IMR-90 (cell line): ENCODE results near the gene BROX.
A peak's percentile ranks its signal among the peaks of the same experiment; 100 is the strongest.

Source experiments
- CEBPB ChIP-seq: IDR thresholded peaks from 2 replicates; pipeline ENCODE4 v1.6.1; 2012; ENCODE audit warnings: low read depth, low read length, improper control_type of control experiment
- FOS ChIP-seq: fragments of 150-350 bp; IDR thresholded peaks from 2 replicates; pipeline ENCODE4 v1.6.1; 2016; ENCODE audit warnings: low read depth, low read length
- POLR2A ChIP-seq: IDR thresholded peaks from 2 replicates; pipeline ENCODE4 v1.6.1; 2012; ENCODE audit warnings: mild to moderate bottlenecking, low read depth, low read length
- RAD21 ChIP-seq: IDR thresholded peaks from 2 replicates; pipeline ENCODE4 v1.6.1; 2012; ENCODE audit warnings: low read length, improper control_type of control experiment
- RFX5 ChIP-seq: IDR thresholded peaks from 2 replicates; pipeline ENCODE4 v1.8.0; 2012; ENCODE audit warnings: low read depth, mild to moderate bottlenecking, low read length, moderate library complexity
- TF ChIP-seq, protein P1 (sequence below): conservative IDR thresholded peaks from 2 replicates; pipeline ENCODE4 v1.5.1; 2012; ENCODE audit warnings: mild to moderate bottlenecking, low read depth, low read length, improper control_type of control experiment

GRCh38 chr1:222777463-222777862 lies 65.1 kb downstream of the BROX start:
- TF ChIP-seq RAD21, result no peak
- no peak for TF ChIP-seq POLR2A
- no peak for TF ChIP-seq RFX5
- TF ChIP-seq FOS, result no peak
- TF ChIP-seq, protein P1, sequence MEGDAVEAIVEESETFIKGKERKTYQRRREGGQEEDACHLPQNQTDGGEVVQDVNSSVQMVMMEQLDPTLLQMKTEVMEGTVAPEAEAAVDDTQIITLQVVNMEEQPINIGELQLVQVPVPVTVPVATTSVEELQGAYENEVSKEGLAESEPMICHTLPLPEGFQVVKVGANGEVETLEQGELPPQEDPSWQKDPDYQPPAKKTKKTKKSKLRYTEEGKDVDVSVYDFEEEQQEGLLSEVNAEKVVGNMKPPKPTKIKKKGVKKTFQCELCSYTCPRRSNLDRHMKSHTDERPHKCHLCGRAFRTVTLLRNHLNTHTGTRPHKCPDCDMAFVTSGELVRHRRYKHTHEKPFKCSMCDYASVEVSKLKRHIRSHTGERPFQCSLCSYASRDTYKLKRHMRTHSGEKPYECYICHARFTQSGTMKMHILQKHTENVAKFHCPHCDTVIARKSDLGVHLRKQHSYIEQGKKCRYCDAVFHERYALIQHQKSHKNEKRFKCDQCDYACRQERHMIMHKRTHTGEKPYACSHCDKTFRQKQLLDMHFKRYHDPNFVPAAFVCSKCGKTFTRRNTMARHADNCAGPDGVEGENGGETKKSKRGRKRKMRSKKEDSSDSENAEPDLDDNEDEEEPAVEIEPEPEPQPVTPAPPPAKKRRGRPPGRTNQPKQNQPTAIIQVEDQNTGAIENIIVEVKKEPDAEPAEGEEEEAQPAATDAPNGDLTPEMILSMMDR, result no peak
- TF ChIP-seq CEBPB, result peak; percentile 22; the same call in 1 of the 2 replicates
